GM03348 (cell line): Measurements from ENCODE around the gene ZFAND3.

Experiments used
- DNase-seq: peaks from one replicate; pipeline ENCODE4 v3.0.0; 2012; ENCODE audit warnings: low spot score

ZFAND3 gene

GRCh38 chr6:38169977-38170526 is 350.5 kb downstream of the ZFAND3 start:
- no peak for DNase-seq

DNA sequence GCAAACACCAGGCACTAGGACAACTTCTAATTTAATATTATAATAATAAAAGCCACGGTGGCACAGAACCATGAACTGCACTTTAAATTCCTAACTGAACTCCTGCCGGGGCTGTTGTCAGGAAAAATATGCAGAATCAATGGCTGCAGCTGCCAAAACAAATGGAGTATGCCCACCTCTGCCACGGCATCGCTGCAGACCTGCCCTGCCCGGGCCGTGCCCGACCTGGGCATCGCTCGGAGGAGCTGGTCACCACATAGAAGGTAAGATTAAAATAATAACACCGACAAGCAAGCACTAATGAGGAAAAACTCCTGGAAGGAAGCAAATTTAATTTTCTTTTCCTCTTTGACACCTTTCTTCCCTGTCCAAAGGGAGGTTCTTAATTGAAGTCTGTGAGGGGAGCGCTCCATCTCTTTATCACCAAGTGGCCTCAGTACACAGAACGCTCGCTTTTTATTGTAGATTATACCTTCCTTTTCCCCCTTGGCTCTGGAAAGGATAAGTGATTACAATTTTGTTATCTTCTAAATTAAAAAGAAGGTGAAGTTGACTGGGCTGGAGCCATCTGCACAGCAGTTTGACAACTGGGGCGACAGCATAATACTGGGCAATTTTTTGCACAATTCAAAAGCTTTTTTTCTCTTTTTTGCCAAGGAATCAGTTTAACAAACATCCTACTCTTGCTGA is 351.3 kb downstream of the ZFAND3 start:
- no peak for DNase-seq

DNA sequence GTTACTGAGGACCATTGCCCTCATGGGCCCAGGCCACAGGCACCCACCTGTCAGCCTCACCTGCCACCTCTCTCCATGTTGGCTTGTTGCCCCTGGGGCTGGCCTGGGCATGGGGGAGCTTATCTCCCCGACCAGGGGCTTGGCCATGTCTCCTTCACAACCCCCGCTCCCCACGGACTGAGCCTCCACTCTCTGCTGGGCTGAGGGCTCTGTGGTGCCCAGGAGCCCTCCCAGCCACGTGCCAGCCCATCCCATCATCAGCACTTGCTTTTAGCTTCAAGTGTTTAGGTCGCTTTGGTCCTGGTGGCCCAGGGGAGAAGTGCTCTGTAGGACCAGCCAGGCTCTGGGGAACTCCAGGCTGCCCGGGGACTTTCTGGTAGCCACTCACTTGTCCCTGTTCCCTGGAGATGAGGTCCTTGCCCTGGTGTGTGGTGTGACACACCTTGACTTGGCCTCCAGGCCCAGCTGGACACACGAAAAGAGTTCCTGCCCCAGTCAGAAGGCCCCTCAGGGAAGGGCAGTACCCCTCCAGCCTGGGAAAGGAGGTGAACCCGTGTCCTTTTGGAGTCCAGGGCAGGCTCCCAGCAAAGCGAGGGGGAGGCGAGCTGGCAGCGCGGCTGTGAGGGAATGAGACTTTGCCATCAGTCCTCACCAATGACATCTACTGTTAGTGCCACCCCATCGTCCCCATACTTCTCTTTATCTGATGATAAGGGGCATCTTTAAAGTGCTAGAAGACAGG is 352.6 kb downstream of the ZFAND3 start:
- no peak for DNase-seq

- DNase-seq, result no peak
Observed at GRCh38 chr6:38172739-38173410, 353.3 kb downstream of the ZFAND3 start.

DNA sequence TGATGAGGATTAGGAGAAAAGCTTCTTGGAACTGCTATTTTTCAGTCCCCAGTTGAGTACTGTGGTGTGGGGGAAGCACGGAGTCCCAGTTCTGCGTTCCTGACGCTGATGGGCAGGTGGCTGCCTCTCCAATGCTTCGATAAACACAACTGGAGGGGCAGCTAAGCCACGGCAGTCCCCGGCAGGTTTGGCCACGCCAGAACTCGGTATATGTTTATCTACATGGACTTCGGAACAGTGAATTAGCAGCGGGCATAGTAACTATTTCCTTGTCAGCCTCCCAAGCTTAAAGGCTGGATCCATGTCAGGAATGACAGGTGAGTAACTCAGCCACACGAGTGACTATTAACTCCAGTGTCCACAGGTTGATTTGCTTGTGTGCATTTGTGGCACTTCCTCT is 354.4 kb downstream of the ZFAND3 start:
- no peak for DNase-seq

- DNase-seq, result no peak
Observed at GRCh38 chr6:38174315-38174714, 354.8 kb downstream of the ZFAND3 start.

DNA sequence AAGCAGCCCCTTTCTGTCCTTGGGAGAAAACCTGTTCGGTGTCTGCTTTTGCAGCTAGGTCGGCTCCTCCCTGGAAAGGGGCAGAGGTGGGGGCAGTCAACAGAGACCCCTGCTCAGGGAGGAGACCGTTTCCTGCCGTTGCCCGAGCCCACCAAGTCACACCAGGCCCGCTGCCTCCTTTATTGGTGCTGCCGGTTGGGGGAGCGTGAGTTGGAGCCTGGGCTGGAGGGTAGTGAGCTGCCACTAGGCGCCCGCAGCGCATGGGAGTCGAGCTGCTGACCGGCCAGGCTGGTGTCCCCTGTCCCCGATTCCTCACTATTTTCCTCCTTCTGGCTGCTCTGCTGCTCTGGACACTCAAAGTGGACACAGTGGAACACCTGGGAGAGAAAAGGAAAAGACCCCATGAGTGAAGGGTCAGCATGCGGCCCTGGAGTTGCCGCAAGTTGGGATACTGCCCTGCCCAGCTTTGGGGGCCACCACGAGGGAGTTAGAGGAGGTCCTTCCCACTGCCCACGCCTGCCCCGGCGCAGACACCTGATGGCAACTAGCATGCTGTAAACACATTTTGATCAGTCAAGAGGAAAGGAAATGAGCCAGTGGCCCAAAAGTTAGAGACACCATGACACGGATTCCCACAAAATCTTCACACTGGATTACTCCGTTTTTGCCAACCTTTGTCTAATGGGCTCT is 355.4 kb downstream of the ZFAND3 start:
- no peak for DNase-seq

DNA sequence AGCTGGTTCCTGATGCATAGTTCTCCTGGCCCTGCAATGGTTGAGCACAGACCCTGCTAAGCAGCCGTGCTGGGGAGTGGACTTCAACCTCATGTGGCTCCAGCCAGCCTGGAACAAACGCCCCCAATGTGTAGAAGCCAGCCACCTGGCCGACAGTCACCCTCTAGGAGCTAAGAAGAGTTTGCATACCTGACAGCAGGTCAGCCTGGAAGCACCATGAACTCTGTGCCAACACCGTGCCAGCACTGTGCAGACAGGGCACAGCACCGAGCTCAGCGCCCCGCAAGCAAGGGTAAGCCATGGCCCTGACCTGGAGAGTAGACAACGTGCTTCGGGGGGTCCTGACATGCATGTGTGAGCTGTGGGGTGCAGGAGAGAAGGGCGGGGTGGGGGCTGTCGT is 356.3 kb downstream of the ZFAND3 start:
- no peak for DNase-seq

DNA sequence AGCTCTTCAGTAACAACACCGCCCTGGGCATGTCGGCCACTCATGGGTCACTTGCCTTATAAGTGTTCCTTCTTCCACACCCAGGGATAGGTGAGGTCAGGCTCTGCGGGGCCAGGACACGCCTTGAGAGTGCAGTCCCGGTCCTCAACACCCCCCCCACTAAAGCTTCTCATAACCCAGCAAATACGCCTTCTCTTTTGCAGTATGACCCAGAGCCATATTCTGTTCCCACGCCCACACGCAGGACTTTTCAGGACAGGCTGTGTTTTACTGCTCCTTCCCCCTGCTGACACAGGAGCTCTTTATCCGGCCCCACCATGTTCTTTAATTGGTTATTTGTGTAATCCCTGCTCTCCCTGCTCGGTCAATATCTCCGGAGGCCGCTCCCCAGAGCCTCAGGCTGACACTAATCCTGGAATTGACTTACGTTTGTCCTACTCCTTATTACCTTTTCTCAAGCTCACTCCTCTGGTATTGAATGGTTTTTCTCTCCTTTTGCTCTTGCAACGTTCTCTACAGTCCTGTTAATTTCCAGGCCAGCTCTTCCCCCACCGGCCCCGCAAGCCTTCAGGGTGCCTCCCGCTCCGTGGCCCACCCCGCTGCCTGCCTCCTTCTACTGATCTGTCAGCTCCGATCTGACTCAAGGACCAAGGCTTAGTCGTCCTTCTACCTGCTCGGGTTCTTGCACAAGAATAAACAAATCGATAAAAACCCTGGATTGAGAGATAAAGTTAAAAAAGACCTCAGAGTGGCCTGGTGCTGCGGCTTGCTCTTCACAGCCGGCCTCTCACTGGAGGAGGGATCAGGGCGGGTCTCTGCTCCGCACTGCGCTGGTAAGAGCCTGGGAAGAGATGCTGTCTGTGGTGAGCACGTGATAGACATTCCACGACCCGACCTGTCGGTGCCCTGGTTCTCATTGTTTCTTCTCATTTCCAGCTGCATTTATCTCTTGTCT is 357.5 kb downstream of the ZFAND3 start:
- DNase-seq, result no peak

DNA sequence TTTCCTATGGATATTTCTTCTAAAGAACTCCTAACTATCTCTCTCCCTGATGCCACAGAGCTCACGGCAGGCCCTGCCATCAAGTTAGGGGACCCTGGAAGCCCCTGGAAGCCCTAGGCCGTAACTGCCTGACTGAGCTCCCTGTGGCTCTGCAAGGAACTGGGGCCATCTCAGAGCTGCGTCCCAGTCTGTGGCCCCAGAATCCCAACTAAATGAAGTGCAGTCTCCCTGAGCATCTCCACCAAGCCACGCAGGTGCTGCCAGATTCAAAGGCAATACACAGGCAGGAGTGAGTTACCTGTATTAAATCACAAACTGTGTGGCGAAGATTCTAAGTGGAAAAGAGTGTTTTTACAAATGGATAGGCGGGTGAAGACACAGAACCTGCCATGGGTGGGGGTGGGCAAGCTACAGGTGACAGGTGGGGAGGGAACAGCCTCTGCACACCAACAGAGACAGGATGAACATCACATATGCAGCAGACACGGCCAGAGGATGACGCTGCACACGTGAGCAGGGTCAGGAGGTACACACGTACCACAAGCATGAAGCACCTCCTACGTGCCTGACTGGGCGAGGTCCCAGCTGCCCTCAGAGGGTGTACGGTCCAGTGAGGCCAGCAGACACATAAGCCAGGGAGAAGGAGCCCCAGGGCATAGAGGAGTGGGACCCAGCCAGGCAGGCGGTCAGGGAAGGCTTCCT is 358.5 kb downstream of the ZFAND3 start:
- DNase-seq, result no peak

GRCh38 chr6:38178584-38178886 is 359.0 kb downstream of the ZFAND3 start:
- no peak for DNase-seq

GRCh38 chr6:38179300-38179699 is 359.8 kb downstream of the ZFAND3 start:
- no peak for DNase-seq

GRCh38 chr6:38179794-38180430 is 360.4 kb downstream of the ZFAND3 start:
- no peak for DNase-seq

DNA sequence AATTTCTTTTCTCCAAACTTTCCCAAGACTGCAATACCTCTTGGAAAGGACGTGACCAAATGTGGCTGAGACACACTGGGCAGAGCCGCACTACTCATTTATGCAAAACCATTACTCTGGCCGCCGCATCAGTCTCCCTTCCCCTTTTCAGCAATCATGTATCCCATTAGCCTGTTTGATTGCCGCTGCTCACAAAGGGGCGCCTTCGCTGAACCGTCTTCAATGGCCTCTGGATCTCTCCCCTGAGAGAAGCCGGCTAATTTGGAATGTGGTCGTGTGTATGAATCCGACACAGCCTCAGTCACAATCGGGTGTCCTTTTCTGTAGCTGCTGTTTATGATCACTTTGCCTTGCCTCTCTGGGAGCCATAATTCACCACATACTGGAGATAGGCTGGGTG is 361.1 kb downstream of the ZFAND3 start:
- DNase-seq, result no peak

GRCh38 chr6:38182426-38182825 is 362.9 kb downstream of the ZFAND3 start:
- DNase-seq, result no peak

- DNase-seq, result no peak
Observed at GRCh38 chr6:38183856-38184584, 364.5 kb downstream of the ZFAND3 start.

- no peak for DNase-seq
Observed at GRCh38 chr6:38184585-38185080, 365.1 kb downstream of the ZFAND3 start.

DNA sequence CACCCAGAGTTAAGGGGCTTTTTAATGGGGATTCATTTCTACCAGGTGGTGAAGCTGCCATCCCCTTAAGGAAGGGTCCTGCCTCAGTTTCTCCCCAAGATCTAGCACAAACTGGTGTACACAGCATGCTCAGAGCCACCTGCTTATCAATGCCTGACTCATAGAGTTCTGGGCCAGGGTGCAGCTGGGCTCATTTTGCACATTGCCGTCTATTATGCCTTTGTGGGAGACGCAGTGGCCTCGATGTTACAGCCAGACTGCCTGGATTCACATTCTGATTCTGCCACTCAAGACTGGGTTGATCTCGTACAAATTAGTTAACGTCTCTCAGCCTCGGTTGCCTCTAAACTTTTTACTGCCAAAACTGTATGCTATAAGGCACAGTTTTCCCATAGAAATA is 365.7 kb downstream of the ZFAND3 start:
- no peak for DNase-seq

GRCh38 chr6:38185752-38186151 is 366.2 kb downstream of the ZFAND3 start:
- DNase-seq, result no peak
